Measurements from ENCODE around the gene SUMF1. TPM values are rescaled to one million over a fixed set of nuclear protein-coding genes. Genes with fewer than 3 reads are reported as not detected.

SUMF1 gene
- total and polyA plus RNA-seq, 4 donors = 13.0 to 34.2 (median 23.5) TPM

DNA sequence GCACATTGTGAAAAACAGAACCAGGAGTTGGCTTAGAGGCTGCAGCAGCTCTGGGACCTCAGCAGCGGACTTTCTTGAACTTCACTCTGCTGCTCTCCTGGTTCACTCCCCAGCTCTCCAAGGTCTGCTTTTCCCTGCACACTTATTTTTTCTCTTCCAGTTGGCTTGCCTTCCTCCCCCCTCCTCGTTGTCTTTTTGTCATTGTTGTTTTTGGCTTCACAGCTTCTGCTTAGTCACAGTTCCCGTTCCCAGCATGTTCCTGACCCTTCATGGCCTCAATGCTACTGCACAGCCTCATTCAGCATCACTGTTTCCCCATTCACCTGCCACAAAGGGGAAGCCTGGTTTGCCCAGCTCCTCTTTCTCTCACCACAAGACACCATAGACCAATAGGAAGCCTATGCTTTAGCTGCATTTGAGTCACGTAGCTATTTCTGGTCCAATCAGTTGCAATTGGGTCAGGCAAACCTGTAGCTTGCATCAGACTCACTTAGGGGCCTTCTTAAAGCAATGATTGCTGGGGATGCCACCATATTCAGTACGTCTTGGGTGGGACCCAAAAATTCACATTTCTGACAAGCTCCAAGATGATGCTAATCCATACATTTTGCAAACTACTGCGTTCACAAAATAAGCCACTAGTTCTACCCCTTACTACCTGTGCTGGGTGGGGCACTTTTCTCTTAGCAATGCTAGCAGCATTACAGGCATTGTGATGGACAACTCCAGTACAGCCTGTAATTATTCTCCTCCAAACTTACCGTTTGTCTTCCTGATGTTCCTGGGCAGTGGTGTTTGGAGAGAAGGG, 7.8 kb upstream of the SUMF1 start:
- H3K36me3 ChIP-seq (ENCODE audit: control insufficient read depth in 4 of 4, insufficient read depth in 3 of 4, low read depth in 1 of 4, low read length in 3 of 4) = no peaks in the 10 kb centered on the region
- H3K27ac ChIP-seq (ENCODE audit: low read depth in 1 of 2, low read length in 2 of 2) = peak overlapping the region; percentile 9 to 27
- no peak for DNase-seq (ENCODE audit: low spot score)
- H3K9ac ChIP-seq (ENCODE audit: low read depth in 1 of 2, low read length in 2 of 2) = no peak overlapping the region
- H3K9me3 ChIP-seq (ENCODE audit: control insufficient read depth in 4 of 4, low read length in 3 of 4) = no peaks in the 10 kb centered on the region
- H3K27me3 ChIP-seq (ENCODE audit: control insufficient read depth in 4 of 4, insufficient read depth in 4 of 4, low read length in 3 of 4) = no peaks in the 10 kb centered on the region
- 50% methylated on average over 7 of the region's 7 CpGs for WGBS
- peaks cover 0 to 3% (median under 1%) of the 10 kb centered on the region in 4 donors for H3K4me1 ChIP-seq (ENCODE audit: control insufficient read depth in 4 of 4, insufficient read depth in 4 of 4, low read length in 3 of 4)
- no peak for TF ChIP-seq NR2F2 (IDR thresholded peaks at IDR 0.05)
- TF ChIP-seq FOXA2 (IDR thresholded peaks at IDR 0.05) = no peak
- no peak for TF ChIP-seq TAF1 (conservative IDR thresholded peaks at IDR 0.05)
- TF ChIP-seq EGR1 (IDR thresholded peaks at IDR 0.05; ENCODE audit: low read depth in 2 of 2) = no peak
- TF ChIP-seq, protein P1, sequence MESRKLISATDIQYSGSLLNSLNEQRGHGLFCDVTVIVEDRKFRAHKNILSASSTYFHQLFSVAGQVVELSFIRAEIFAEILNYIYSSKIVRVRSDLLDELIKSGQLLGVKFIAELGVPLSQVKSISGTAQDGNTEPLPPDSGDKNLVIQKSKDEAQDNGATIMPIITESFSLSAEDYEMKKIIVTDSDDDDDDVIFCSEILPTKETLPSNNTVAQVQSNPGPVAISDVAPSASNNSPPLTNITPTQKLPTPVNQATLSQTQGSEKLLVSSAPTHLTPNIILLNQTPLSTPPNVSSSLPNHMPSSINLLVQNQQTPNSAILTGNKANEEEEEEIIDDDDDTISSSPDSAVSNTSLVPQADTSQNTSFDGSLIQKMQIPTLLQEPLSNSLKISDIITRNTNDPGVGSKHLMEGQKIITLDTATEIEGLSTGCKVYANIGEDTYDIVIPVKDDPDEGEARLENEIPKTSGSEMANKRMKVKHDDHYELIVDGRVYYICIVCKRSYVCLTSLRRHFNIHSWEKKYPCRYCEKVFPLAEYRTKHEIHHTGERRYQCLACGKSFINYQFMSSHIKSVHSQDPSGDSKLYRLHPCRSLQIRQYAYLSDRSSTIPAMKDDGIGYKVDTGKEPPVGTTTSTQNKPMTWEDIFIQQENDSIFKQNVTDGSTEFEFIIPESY (IDR thresholded peaks at IDR 0.05) = no peak
- TF ChIP-seq FOXA1 (IDR thresholded peaks at IDR 0.05) = no peak
- TF ChIP-seq, protein P2, sequence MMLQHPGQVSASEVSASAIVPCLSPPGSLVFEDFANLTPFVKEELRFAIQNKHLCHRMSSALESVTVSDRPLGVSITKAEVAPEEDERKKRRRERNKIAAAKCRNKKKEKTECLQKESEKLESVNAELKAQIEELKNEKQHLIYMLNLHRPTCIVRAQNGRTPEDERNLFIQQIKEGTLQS (IDR thresholded peaks at IDR 0.05) = no peak
- TF ChIP-seq SP1 (IDR thresholded peaks at IDR 0.05) = peak; percentile 46
- TF ChIP-seq YY1 (IDR thresholded peaks at IDR 0.05) = peak; percentile 38
- TF ChIP-seq RXRA (IDR thresholded peaks at IDR 0.05) = peak in 1 of 2 donors; percentile 71
- TF ChIP-seq, protein P3, sequence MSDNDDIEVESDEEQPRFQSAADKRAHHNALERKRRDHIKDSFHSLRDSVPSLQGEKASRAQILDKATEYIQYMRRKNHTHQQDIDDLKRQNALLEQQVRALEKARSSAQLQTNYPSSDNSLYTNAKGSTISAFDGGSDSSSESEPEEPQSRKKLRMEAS (IDR thresholded peaks at IDR 0.05) = peak; percentile 63
- TF ChIP-seq, protein P4, sequence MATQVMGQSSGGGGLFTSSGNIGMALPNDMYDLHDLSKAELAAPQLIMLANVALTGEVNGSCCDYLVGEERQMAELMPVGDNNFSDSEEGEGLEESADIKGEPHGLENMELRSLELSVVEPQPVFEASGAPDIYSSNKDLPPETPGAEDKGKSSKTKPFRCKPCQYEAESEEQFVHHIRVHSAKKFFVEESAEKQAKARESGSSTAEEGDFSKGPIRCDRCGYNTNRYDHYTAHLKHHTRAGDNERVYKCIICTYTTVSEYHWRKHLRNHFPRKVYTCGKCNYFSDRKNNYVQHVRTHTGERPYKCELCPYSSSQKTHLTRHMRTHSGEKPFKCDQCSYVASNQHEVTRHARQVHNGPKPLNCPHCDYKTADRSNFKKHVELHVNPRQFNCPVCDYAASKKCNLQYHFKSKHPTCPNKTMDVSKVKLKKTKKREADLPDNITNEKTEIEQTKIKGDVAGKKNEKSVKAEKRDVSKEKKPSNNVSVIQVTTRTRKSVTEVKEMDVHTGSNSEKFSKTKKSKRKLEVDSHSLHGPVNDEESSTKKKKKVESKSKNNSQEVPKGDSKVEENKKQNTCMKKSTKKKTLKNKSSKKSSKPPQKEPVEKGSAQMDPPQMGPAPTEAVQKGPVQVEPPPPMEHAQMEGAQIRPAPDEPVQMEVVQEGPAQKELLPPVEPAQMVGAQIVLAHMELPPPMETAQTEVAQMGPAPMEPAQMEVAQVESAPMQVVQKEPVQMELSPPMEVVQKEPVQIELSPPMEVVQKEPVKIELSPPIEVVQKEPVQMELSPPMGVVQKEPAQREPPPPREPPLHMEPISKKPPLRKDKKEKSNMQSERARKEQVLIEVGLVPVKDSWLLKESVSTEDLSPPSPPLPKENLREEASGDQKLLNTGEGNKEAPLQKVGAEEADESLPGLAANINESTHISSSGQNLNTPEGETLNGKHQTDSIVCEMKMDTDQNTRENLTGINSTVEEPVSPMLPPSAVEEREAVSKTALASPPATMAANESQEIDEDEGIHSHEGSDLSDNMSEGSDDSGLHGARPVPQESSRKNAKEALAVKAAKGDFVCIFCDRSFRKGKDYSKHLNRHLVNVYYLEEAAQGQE (IDR thresholded peaks at IDR 0.05) = no peak
- peak in 1 of 2 donors; percentile 50 for TF ChIP-seq JUND (IDR thresholded peaks at IDR 0.05)
- peak in 1 of 2 donors; percentile 26 for TF ChIP-seq RAD21 (IDR thresholded peaks at IDR 0.05)
- TF ChIP-seq GABPA (IDR thresholded peaks at IDR 0.05 in 1 of 2, conservative IDR thresholded peaks at IDR 0.05 in 1 of 2) = no peak
- peak in 1 of 2 donors; percentile 8 for TF ChIP-seq HNF4A (conservative IDR thresholded peaks at IDR 0.05)
- TF ChIP-seq, protein P5, sequence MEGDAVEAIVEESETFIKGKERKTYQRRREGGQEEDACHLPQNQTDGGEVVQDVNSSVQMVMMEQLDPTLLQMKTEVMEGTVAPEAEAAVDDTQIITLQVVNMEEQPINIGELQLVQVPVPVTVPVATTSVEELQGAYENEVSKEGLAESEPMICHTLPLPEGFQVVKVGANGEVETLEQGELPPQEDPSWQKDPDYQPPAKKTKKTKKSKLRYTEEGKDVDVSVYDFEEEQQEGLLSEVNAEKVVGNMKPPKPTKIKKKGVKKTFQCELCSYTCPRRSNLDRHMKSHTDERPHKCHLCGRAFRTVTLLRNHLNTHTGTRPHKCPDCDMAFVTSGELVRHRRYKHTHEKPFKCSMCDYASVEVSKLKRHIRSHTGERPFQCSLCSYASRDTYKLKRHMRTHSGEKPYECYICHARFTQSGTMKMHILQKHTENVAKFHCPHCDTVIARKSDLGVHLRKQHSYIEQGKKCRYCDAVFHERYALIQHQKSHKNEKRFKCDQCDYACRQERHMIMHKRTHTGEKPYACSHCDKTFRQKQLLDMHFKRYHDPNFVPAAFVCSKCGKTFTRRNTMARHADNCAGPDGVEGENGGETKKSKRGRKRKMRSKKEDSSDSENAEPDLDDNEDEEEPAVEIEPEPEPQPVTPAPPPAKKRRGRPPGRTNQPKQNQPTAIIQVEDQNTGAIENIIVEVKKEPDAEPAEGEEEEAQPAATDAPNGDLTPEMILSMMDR (IDR thresholded peaks at IDR 0.05; ENCODE audit: low read depth, low read length, missing input control) = no peak
- TF ChIP-seq HNF4G (IDR thresholded peaks at IDR 0.05) = no peak
- H3K4me3 ChIP-seq (ENCODE audit: low read depth in 1 of 3, low read length in 3 of 3) = no peak overlapping the region
